Measurements from ENCODE around the gene HINT1.
A peak's percentile ranks its signal among the peaks of the same experiment; 100 is the strongest.
"Not testable (repeated sequence)": the region's sequence is repeated elsewhere in the genome, so short reads cannot be mapped to it uniquely, and the experiment has no call there.

Gene HINT1

GRCh38 chr5:131165119-131165727 lies at the start of gene HINT1:
Gene HINT1, minus strand, starts transcription at chr5:131165256. Its CDS starts 51 bp downstream, at chr5:131165205.
- DNase-seq (ENCODE audit: low read depth): peak; percentile 76

- no peak for DNase-seq (ENCODE audit: low read depth)
Measured at GRCh38 chr5:131214609-131215227, 49.7 kb upstream of the HINT1 start.

- DNase-seq (ENCODE audit: low read depth): no peak
Measured at GRCh38 chr5:131212471-131213021, 47.5 kb upstream of the HINT1 start.

GRCh38 chr5:131211669-131212068 lies 46.6 kb upstream of the HINT1 start:
- DNase-seq (ENCODE audit: low read depth): no peak

GRCh38 chr5:131210151-131210510 lies 45.1 kb upstream of the HINT1 start:
- no peak for DNase-seq (ENCODE audit: low read depth)

GRCh38 chr5:131209506-131210150 lies 44.6 kb upstream of the HINT1 start:
- no peak for DNase-seq (ENCODE audit: low read depth)

GRCh38 chr5:131209175-131209505 lies 44.1 kb upstream of the HINT1 start:
- no peak for DNase-seq (ENCODE audit: low read depth)

GRCh38 chr5:131206772-131207171 lies 41.7 kb upstream of the HINT1 start:
- no peak for DNase-seq (ENCODE audit: low read depth)

- no peak for DNase-seq (ENCODE audit: low read depth)
Measured at GRCh38 chr5:131206061-131206460, 41.0 kb upstream of the HINT1 start.

- DNase-seq (ENCODE audit: low read depth): no peak
Measured at GRCh38 chr5:131204964-131205363, 39.9 kb upstream of the HINT1 start.

GRCh38 chr5:131200560-131200959 lies 35.5 kb upstream of the HINT1 start:
- DNase-seq (ENCODE audit: low read depth): no peak

GRCh38 chr5:131198625-131199024 lies 33.6 kb upstream of the HINT1 start:
- no peak for DNase-seq (ENCODE audit: low read depth)

- DNase-seq (ENCODE audit: low read depth): no peak
Measured at GRCh38 chr5:131196331-131196730, 31.3 kb upstream of the HINT1 start.

- DNase-seq (ENCODE audit: low read depth): no peak
Measured at GRCh38 chr5:131195696-131196095, 30.6 kb upstream of the HINT1 start.

- DNase-seq (ENCODE audit: low read depth): no peak
Measured at GRCh38 chr5:131194725-131195124, 29.7 kb upstream of the HINT1 start.

- not testable (repeated sequence) for DNase-seq (ENCODE audit: low read depth)
Measured at GRCh38 chr5:131193897-131194296, 28.8 kb upstream of the HINT1 start.

GRCh38 chr5:131193106-131193505 lies 28.1 kb upstream of the HINT1 start:
- no peak for DNase-seq (ENCODE audit: low read depth)

GRCh38 chr5:131186561-131187256 lies 21.7 kb upstream of the HINT1 start:
- peak; percentile 21 for DNase-seq (ENCODE audit: low read depth)

GRCh38 chr5:131185523-131186104 lies 20.6 kb upstream of the HINT1 start:
- no peak for DNase-seq (ENCODE audit: low read depth)

- no peak for DNase-seq (ENCODE audit: low read depth)
Measured at GRCh38 chr5:131182839-131183238, 17.8 kb upstream of the HINT1 start.

- DNase-seq (ENCODE audit: low read depth): no peak
Measured at GRCh38 chr5:131180407-131180806, 15.4 kb upstream of the HINT1 start.

- DNase-seq (ENCODE audit: low read depth): no peak
Measured at GRCh38 chr5:131171276-131171810, 6.3 kb upstream of the HINT1 start.
